H1 (cell line): ENCODE measurements around the gene FMNL2. TPM values are rescaled to one million over a fixed set of nuclear protein-coding genes. Genes with fewer than 3 reads are reported as not detected.
A peak's percentile ranks its signal among the peaks of the same experiment; 100 is the strongest.

ENCODE experiments used
- CTCF ChIA-PET: fragments of 300-600 bp; sonication (Branson Sonifier 250); formaldehyde crosslinking; loops from one replicate; lab custom pipeline; 2021; ENCODE audit not compliant: partially characterized antibody; lab: Charles Lee
- POLR2A ChIA-PET: fragments of 300-600 bp; sonication (Branson Sonifier 250); formaldehyde crosslinking; loops from one replicate; lab custom pipeline; 2021; ENCODE audit warnings: inconsistent platforms; ENCODE audit not compliant: partially characterized antibody; lab: Charles Lee
- DNase-seq, 2 experiments: peaks; one replicate each; pipeline versions ENCODE4 v3.0.0 to v3.0.0-alpha.2; 2010 to 2022; ENCODE audit warnings: low spot score in 2 of 2, low read depth in 1 of 2, mixed read lengths in 1 of 2
- FAIRE-seq: peaks from 2 replicates; lab custom pipeline; 2011; peaks lifted over from hg19 to GRCh38; lab: Jason Lieb, UNC
- H2AFZ ChIP-seq: 2 replicates; pipeline ENCODE4 v1.8.1; 2012; ENCODE audit warnings: low read length, inconsistent platforms
- H2AK5ac ChIP-seq: 2 replicates; pipeline ENCODE4 v1.6.1; 2013; ENCODE audit warnings: low read depth, low read length
- H2BK120ac ChIP-seq: replicated peaks from 2 replicates; pipeline ENCODE3; 2013; ENCODE audit warnings: low read depth, low read length, inconsistent platforms
- H2BK12ac ChIP-seq: 2 replicates; pipeline ENCODE4 v1.6.1; 2013; ENCODE audit warnings: low read depth, low read length
- H2BK15ac ChIP-seq: 2 replicates; pipeline ENCODE4 v1.6.1; 2013; ENCODE audit warnings: low read length
- H2BK20ac ChIP-seq: 2 replicates; pipeline ENCODE4 v1.6.1; 2013; ENCODE audit warnings: low read length
- H2BK5ac ChIP-seq: 2 replicates; pipeline ENCODE4 v1.6.1; 2013; ENCODE audit warnings: low read depth, low read length
- H3K14ac ChIP-seq: 2 replicates; pipeline ENCODE4 v1.6.1; 2013; ENCODE audit warnings: inconsistent platforms; ENCODE audit not compliant: insufficient read length
- H3K18ac ChIP-seq: 2 replicates; pipeline ENCODE4 v1.6.1; 2013; ENCODE audit warnings: low read length; ENCODE audit errors: extremely low read depth
- H3K23ac ChIP-seq: 2 replicates; pipeline ENCODE4 v1.6.1; 2013; ENCODE audit warnings: inconsistent platforms; ENCODE audit not compliant: insufficient read length
- H3K23me2 ChIP-seq: 2 replicates; pipeline ENCODE4 v1.6.1; 2013; ENCODE audit warnings: low read depth, low read length
- H3K27ac ChIP-seq: 2 replicates; pipeline ENCODE4 v1.6.1; 2011; ENCODE audit warnings: low read depth, low read length, inconsistent platforms
- H3K27me3 ChIP-seq, 4 experiments: replicated peaks in 1 of 4; 1 replicate in 1 of 4; 2 replicates in 3 of 4; pipeline versions ENCODE4 v1.6.1 to v1.8.1; 2011 to 2013; ENCODE audit warnings: low read length in 3 of 4, mild to moderate bottlenecking in 3 of 4, inconsistent platforms in 2 of 4, mixed read lengths in 2 of 4, moderate library complexity in 1 of 4; ENCODE audit not compliant: control insufficient read depth in 3 of 4, insufficient read depth in 3 of 4; ENCODE audit errors: extremely low read depth in 1 of 4
- H3K36me3 ChIP-seq, 4 experiments: 2 replicates each; pipeline versions ENCODE4 v1.6.1 to v1.8.1; 2011 to 2013; ENCODE audit warnings: mild to moderate bottlenecking in 4 of 4, low read length in 3 of 4, moderate library complexity in 2 of 4, control low read depth in 1 of 4, inconsistent platforms in 1 of 4; ENCODE audit not compliant: insufficient read depth in 4 of 4, control insufficient read depth in 2 of 4
- H3K4ac ChIP-seq: replicated peaks from 2 replicates; pipeline ENCODE3; 2013; ENCODE audit warnings: low read length, low read depth, mixed read lengths, inconsistent platforms; ENCODE audit not compliant: insufficient read length
- H3K4me1 ChIP-seq, 4 experiments: replicated peaks in 1 of 4; 1 replicate in 1 of 4; 2 replicates in 3 of 4; pipeline versions ENCODE4 v1.6.1 to v1.8.1; 2011 to 2013; ENCODE audit warnings: low read length in 3 of 4, inconsistent platforms in 2 of 4, mixed read lengths in 1 of 4; ENCODE audit not compliant: insufficient read depth in 4 of 4, control insufficient read depth in 3 of 4
- H3K4me2 ChIP-seq, 2 experiments: 2 replicates each; pipeline versions ENCODE4 v1.6.1 to v1.8.1; 2011 to 2013; ENCODE audit warnings: low read depth in 2 of 2, low read length in 2 of 2, control low read depth in 1 of 2, inconsistent platforms in 1 of 2, mild to moderate bottlenecking in 1 of 2; ENCODE audit not compliant: insufficient read depth in 1 of 2
- H3K4me3 ChIP-seq, 4 experiments: fragments of 200-600, 300-600 bp in 1 of 4; sonication (generic), shearing (Covaris generic), sonication (Bioruptor Twin) in 1 of 4; 2 replicates each; pipeline versions ENCODE4 v1.5.1 to v1.8.1; 2011 to 2016; ENCODE audit warnings: low read length in 4 of 4, low read depth in 3 of 4, control low read depth in 2 of 4, inconsistent platforms in 2 of 4, mild to moderate bottlenecking in 2 of 4, mixed read lengths in 1 of 4, moderate library complexity in 1 of 4; ENCODE audit not compliant: insufficient read depth in 2 of 4; ENCODE audit errors: extremely low read depth in 1 of 4
- H3K56ac ChIP-seq: replicated peaks from 2 replicates; pipeline ENCODE3; 2013; ENCODE audit warnings: low read depth, mild to moderate bottlenecking, mixed read lengths, low read length, inconsistent platforms; ENCODE audit not compliant: insufficient read length
- H3K79me1 ChIP-seq: 2 replicates; pipeline ENCODE4 v1.6.1; 2013; ENCODE audit warnings: low read depth, low read length, control low read depth
- H3K79me2 ChIP-seq, 2 experiments: 2 replicates each; pipeline versions ENCODE4 v1.6.1 to v1.8.1; 2012 to 2013; ENCODE audit warnings: low read length in 2 of 2, mild to moderate bottlenecking in 2 of 2, inconsistent platforms in 1 of 2; ENCODE audit not compliant: insufficient read depth in 2 of 2, control insufficient read depth in 1 of 2
- H3K9ac ChIP-seq, 4 experiments: replicated peaks in 1 of 4; 1 replicate in 1 of 4; 2 replicates in 3 of 4; pipeline versions ENCODE4 v1.6.1 to v1.8.1; 2011 to 2013; ENCODE audit warnings: low read depth in 3 of 4, low read length in 3 of 4, control low read depth in 2 of 4, mild to moderate bottlenecking in 2 of 4, moderate library complexity in 2 of 4, inconsistent platforms in 1 of 4; ENCODE audit errors: extremely low read depth in 1 of 4
- H3K9me3 ChIP-seq, 2 experiments: 2 replicates each; pipeline versions ENCODE4 v1.6.1 to v1.8.1; 2012 to 2013; ENCODE audit warnings: mild to moderate bottlenecking in 2 of 2, moderate library complexity in 2 of 2, control low read depth in 1 of 2, inconsistent platforms in 1 of 2, low read depth in 1 of 2, low read length in 1 of 2, mixed read lengths in 1 of 2; ENCODE audit not compliant: insufficient read depth in 2 of 2
- H4K20me1 ChIP-seq, 2 experiments: replicated peaks in 1 of 2; 2 replicates each; pipeline versions ENCODE3 to v1.8.1; 2011 to 2013; ENCODE audit warnings: inconsistent platforms in 2 of 2, low read length in 2 of 2, mild to moderate bottlenecking in 1 of 2; ENCODE audit not compliant: insufficient read depth in 2 of 2, control insufficient read depth in 1 of 2
- H4K5ac ChIP-seq: 2 replicates; pipeline ENCODE4 v1.6.1; 2013; ENCODE audit warnings: low read length, low read depth, mixed read lengths, inconsistent platforms; ENCODE audit not compliant: insufficient read length
- H4K8ac ChIP-seq: 2 replicates; pipeline ENCODE4 v1.8.0; 2013; ENCODE audit warnings: mild to moderate bottlenecking, moderate library complexity, low read length, inconsistent platforms; ENCODE audit not compliant: insufficient read depth; ENCODE audit errors: extremely low read depth
- H4K91ac ChIP-seq: replicated peaks from 2 replicates; pipeline ENCODE3; 2013; ENCODE audit warnings: low read length, mixed read lengths, inconsistent platforms; ENCODE audit not compliant: insufficient read length
- EZH2 ChIP-seq: fragments of 200-600 bp; sonication (generic); IDR thresholded peaks from 2 replicates; pipeline ENCODE4 v1.7.1; 2012; ENCODE audit warnings: low read depth, mild to moderate bottlenecking, moderate library complexity, low read length, inconsistent platforms; ENCODE audit not compliant: severe bottlenecking
- GABPA ChIP-seq: IDR thresholded peaks from 2 replicates; pipeline ENCODE4 v1.6.1; 2011; ENCODE audit warnings: mild to moderate bottlenecking, low read length, moderate library complexity, borderline replicate concordance; ENCODE audit not compliant: insufficient read depth
- NANOG ChIP-seq: IDR thresholded peaks from 2 replicates; pipeline ENCODE4 v1.6.1; 2011; ENCODE audit warnings: low read length, low read depth, mild to moderate bottlenecking, inconsistent platforms; ENCODE audit not compliant: insufficient read depth, poor library complexity, severe bottlenecking
- RNF2 ChIP-seq: fragments of 200-900, 300-1000 bp; sonication (generic); IDR thresholded peaks from 2 replicates; pipeline ENCODE4 v1.7.1; 2016; ENCODE audit warnings: borderline replicate concordance, low read depth, mild to moderate bottlenecking, antibody characterized with exemption, low read length; ENCODE audit not compliant: poor library complexity, severe bottlenecking; ENCODE audit errors: missing control alignments
- RXRA ChIP-seq: IDR thresholded peaks from 2 replicates; pipeline ENCODE4 v1.6.1; 2011; ENCODE audit warnings: low read depth, mild to moderate bottlenecking, low read length, moderate library complexity; ENCODE audit not compliant: insufficient read depth
- SP1 ChIP-seq: IDR thresholded peaks from 2 replicates; pipeline ENCODE4 v1.6.1; 2011; ENCODE audit warnings: low read depth, low read length
- TAF7 ChIP-seq: optimal IDR thresholded peaks from 2 replicates; pipeline ENCODE3; 2011; ENCODE audit warnings: low read depth, mild to moderate bottlenecking, inconsistent platforms, low read length, moderate library complexity, borderline replicate concordance
- USF2 ChIP-seq: IDR thresholded peaks from 2 replicates; pipeline ENCODE4 v1.6.1; 2011; ENCODE audit warnings: low read length, improper control_type of control experiment
- ZNF274 ChIP-seq: IDR thresholded peaks from 2 replicates; pipeline ENCODE4 v1.7.0; 2012; ENCODE audit warnings: low read length, borderline replicate concordance; ENCODE audit errors: extremely low read depth
- WGBS, 2 experiments: shearing (Covaris generic) in 1 of 2; methylation state at CpG; one replicate each; pipeline versions ENCODE4 v1.1.6 to v1.1.7; 2013 to 2015; ENCODE audit warnings: low lambda C conversion rate in 2 of 2, mixed read lengths in 2 of 2, inconsistent platforms in 1 of 2, low coverage in 1 of 2, missing lambda C conversion rate in 1 of 2; ENCODE audit not compliant: insufficient replicate concordance in 2 of 2, insufficient coverage in 1 of 2, insufficient read length in 1 of 2; ENCODE audit errors: extremely low coverage in 1 of 2, missing lambda C conversion rate in 1 of 2; 5-methylcytosine and 5-hydroxymethylcytosine counted together
- polyA plus RNA-seq, 7 experiments: library from polyadenylated mRNA; depleted of rRNA in 3 of 7; stranded (reverse) in 5 of 7; unstranded in 2 of 7; fragments of >200 nt in 5 of 7; fragments of 200-250 nt in 2 of 7; gene quantifications; 1 replicate in 5 of 7; 2 replicates in 1 of 7; 4 replicates in 1 of 7; pipeline versions ENCODE4 v1.2.1 to v1.2.3, GENCODE V29; 2011 to 2013; ENCODE audit warnings: missing spikeins in 2 of 7, mixed read lengths in 2 of 7
- total RNA-seq: library from RNA; stranded (reverse); fragmentation: NEBNext Ultra II Directional; extraction: Animal tissue kit (Norgen Biotek cat#: 25700); gene quantifications from 2 replicates; pipeline ENCODE4 v1.2.1, GENCODE V29; 2021
- TF ChIP-seq, protein P1 (sequence below): IDR thresholded peaks from 2 replicates; pipeline ENCODE4 v1.6.1; 2011; ENCODE audit warnings: low read depth, mild to moderate bottlenecking, low read length; ENCODE audit not compliant: insufficient read depth

Gene FMNL2
- total and polyA plus RNA-seq, 2 of the 8 experiments (the other 6 are each of a cell fraction or from before 2014, with no cell fraction given): 15.5 to 45.1 TPM

- Histone ChIP-seq H3K36me3 (no peaks in the 10 kb centered on the region), H3K23me2 (no peaks in the 10 kb centered on the region), H3K27ac (no peak overlapping the region), H3K4me1 (peaks cover 0 to 17% (median 14%) of the 10 kb centered on the region in 4 experiments; a peak in 5 of 7 replicates), H2BK12ac (no peak overlapping the region), H2BK20ac (no peak overlapping the region), H4K8ac (no peak overlapping the region), H3K56ac (no peak overlapping the region), H3K9ac (no peak overlapping the region), H3K4me3 (no peak overlapping the region), H3K4ac (no peak overlapping the region), H3K18ac (no peak overlapping the region), H2BK15ac (no peak overlapping the region), H4K5ac (no peak overlapping the region), H4K91ac (no peak overlapping the region), H2BK5ac (no peak overlapping the region), H3K27me3 (no peaks in the 10 kb centered on the region), H3K23ac (no peak overlapping the region), H3K4me2 (no peak overlapping the region), H3K79me1 (peaks cover 6% of the 10 kb centered on the region), H2AFZ (no peak overlapping the region), H4K20me1 (peaks cover 0 to 10% of the 10 kb centered on the region in 2 experiments), H3K79me2 (peaks cover 1 to 93% of the 10 kb centered on the region in 2 experiments; a peak in 3 of 4 replicates), H3K14ac (no peak overlapping the region), H2AK5ac (no peak overlapping the region), H2BK120ac (no peak overlapping the region), H3K9me3 (no peaks in the 10 kb centered on the region)
- 100% methylated on average over 1 of the region's 1 CpG; no CpG with 5 or more reads in 1 of the 2 experiments for WGBS, 2 experiments
- ChIA-PET POLR2A (no interaction called here), CTCF (interaction anchor here (1.6 kb wide), 1 partner anchor 11 kb away, joined by 4 read pairs; no protein-coding TSS in a partner anchor)
- DNase-seq: peak in 1 of 2 experiments; percentile 31
- no peak for FAIRE-seq
- TF ChIP-seq RNF2 (no peak), USF2 (no peak), GABPA (no peak), NANOG (no peak), SP1 (no peak), ZNF274 (no peak), TAF7 (no peak), EZH2 (no peak), RXRA (no peak)
- TF ChIP-seq, protein P1, sequence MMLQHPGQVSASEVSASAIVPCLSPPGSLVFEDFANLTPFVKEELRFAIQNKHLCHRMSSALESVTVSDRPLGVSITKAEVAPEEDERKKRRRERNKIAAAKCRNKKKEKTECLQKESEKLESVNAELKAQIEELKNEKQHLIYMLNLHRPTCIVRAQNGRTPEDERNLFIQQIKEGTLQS: no peak
Observed at GRCh38 chr2:152472481-152472887, 137.5 kb downstream of the FMNL2 start.
